Ammon's horn (tissue), 1 donor: Measurements from ENCODE around the gene KAT2B.
"Not testable (repeated sequence)": the region's sequence is repeated elsewhere in the genome, so short reads cannot be mapped to it uniquely, and the experiment has no call there.

ENCODE experiments used
- DNase-seq: peaks from one replicate; pipeline ENCODE4 v3.0.0-alpha.2; 2016; ENCODE audit warnings: low spot score

Gene KAT2B

GRCh38 chr3:20039765-20040547 lies at the start of gene KAT2B:
Gene KAT2B, plus strand, starts transcription at chr3:20040446. Its CDS starts 32 bp downstream, at chr3:20040478.
- peak; percentile 84 for DNase-seq

GRCh38 chr3:19994796-19995195 lies 45.5 kb upstream of the KAT2B start:
- DNase-seq = no peak

- DNase-seq = no peak
Observed at GRCh38 chr3:19997502-19997901, 42.7 kb upstream of the KAT2B start.

- no peak for DNase-seq
Observed at GRCh38 chr3:20001932-20002331, 38.3 kb upstream of the KAT2B start.

GRCh38 chr3:20007960-20008359 lies 32.3 kb upstream of the KAT2B start:
- no peak for DNase-seq

GRCh38 chr3:20008646-20009045 lies 31.6 kb upstream of the KAT2B start:
- no peak for DNase-seq

GRCh38 chr3:20012164-20012563 lies 28.1 kb upstream of the KAT2B start, which contains the start of gene PP2D1:
Gene PP2D1, minus strand, starts transcription at chr3:20012264. Its CDS starts 192 bp downstream, at chr3:20012072.
- no peak for DNase-seq

GRCh38 chr3:20013396-20013795 lies 26.9 kb upstream of the KAT2B start:
- no peak for DNase-seq

- DNase-seq = no peak
Observed at GRCh38 chr3:20015525-20015924, 24.7 kb upstream of the KAT2B start.

- DNase-seq = not testable (repeated sequence)
Observed at GRCh38 chr3:20016076-20016475, 24.2 kb upstream of the KAT2B start.

GRCh38 chr3:20022954-20023622 lies 17.2 kb upstream of the KAT2B start:
- DNase-seq = no peak

GRCh38 chr3:20023623-20024405 lies 16.4 kb upstream of the KAT2B start:
- DNase-seq = peak; percentile 83

- no peak for DNase-seq
Observed at GRCh38 chr3:20027136-20027535, 13.1 kb upstream of the KAT2B start.

- no peak for DNase-seq
Observed at GRCh38 chr3:20028905-20029331, 11.3 kb upstream of the KAT2B start.

- DNase-seq = not testable (repeated sequence)
Observed at GRCh38 chr3:20031939-20032338, 8.3 kb upstream of the KAT2B start.

GRCh38 chr3:20035019-20035418 lies 5.2 kb upstream of the KAT2B start:
- no peak for DNase-seq

GRCh38 chr3:20037255-20037996 lies 2.8 kb upstream of the KAT2B start:
- DNase-seq = no peak

GRCh38 chr3:20038699-20039465 lies 1.4 kb upstream of the KAT2B start:
- no peak for DNase-seq

GRCh38 chr3:20039466-20039764 lies 831 bp upstream of the KAT2B start:
- DNase-seq = no peak

- DNase-seq = peak; percentile 90
Observed at GRCh38 chr3:20040548-20041196, 426 bp downstream of the KAT2B start.
